Neural progenitor cell (in vitro differentiated cells): ENCODE data around the gene MARK3. TPM values are rescaled to one million over a fixed set of nuclear protein-coding genes. Genes with fewer than 3 reads are reported as not detected.

ENCODE experiments used
- DNase-seq: peaks from one replicate; pipeline ENCODE4 v3.0.0-alpha.2; 2016; ENCODE audit warnings: low spot score
- H2AFZ ChIP-seq: fragments of 200-600 bp; sonication (generic); replicated peaks from 2 replicates; pipeline ENCODE4 v1.6.1; 2016; ENCODE audit warnings: antibody characterized with exemption
- H3F3A ChIP-seq: fragments of 200-600 bp; sonication (generic); 2 replicates; pipeline ENCODE4 v1.6.1; 2016; ENCODE audit warnings: antibody characterized with exemption, low read depth
- H3K27ac ChIP-seq: fragments of 200-600 bp; sonication (generic); 2 replicates; pipeline ENCODE4 v1.5.1; 2016; ENCODE audit warnings: mild to moderate bottlenecking
- H3K27me3 ChIP-seq: fragments of 200-600 bp; sonication (generic); 2 replicates; pipeline ENCODE4 v1.6.1; 2016; ENCODE audit warnings: mild to moderate bottlenecking, moderate library complexity
- H3K36me3 ChIP-seq: fragments of 200-600 bp; sonication (generic); 2 replicates; pipeline ENCODE4 v1.5.1; 2016
- H3K4me1 ChIP-seq: fragments of 200-600 bp; sonication (generic); 2 replicates; pipeline ENCODE4 v1.6.1; 2016; ENCODE audit warnings: mixed run types
- H3K4me2 ChIP-seq: fragments of 200-600 bp; sonication (generic); 2 replicates; pipeline ENCODE4 v1.6.1; 2016
- H3K4me3 ChIP-seq: fragments of 200-600 bp; sonication (generic); 2 replicates; pipeline ENCODE4 v1.5.1; 2016
- H3K79me2 ChIP-seq: fragments of 200-600 bp; sonication (generic); 2 replicates; pipeline ENCODE4 v1.6.1; 2016; ENCODE audit warnings: low read depth
- H3K9ac ChIP-seq: fragments of 200-600 bp; sonication (generic); 2 replicates; pipeline ENCODE4 v1.6.1; 2016
- H3K9me3 ChIP-seq: fragments of 200-600 bp; sonication (generic); 2 replicates; pipeline ENCODE4 v1.5.1; 2016; ENCODE audit warnings: low read depth
- H4K20me1 ChIP-seq: fragments of 200-600 bp; sonication (generic); 2 replicates; pipeline ENCODE4 v1.6.1; 2016; ENCODE audit warnings: low read depth
- H3K27ac Mint-ChIP-seq: 3 replicates; pipeline ENCODE4 v1.8.0; 2021; ENCODE audit warnings: mixed read lengths
- H3K27me3 Mint-ChIP-seq: 2 replicates; pipeline ENCODE4 v1.8.0; 2022; ENCODE audit warnings: low read depth, mild to moderate bottlenecking, inconsistent platforms, moderate library complexity, mixed read lengths; ENCODE audit not compliant: insufficient read depth
- H3K36me3 Mint-ChIP-seq: 3 replicates; pipeline ENCODE4 v1.8.0; 2021; ENCODE audit warnings: mixed read lengths
- H3K4me1 Mint-ChIP-seq: 3 replicates; pipeline ENCODE4 v1.8.0; 2021; ENCODE audit warnings: mixed read lengths
- H3K4me3 Mint-ChIP-seq: 3 replicates; pipeline ENCODE4 v1.8.0; 2021; ENCODE audit warnings: mild to moderate bottlenecking, moderate library complexity, mixed read lengths
- H3K9me3 Mint-ChIP-seq: 3 replicates; pipeline ENCODE4 v1.8.0; 2020; ENCODE audit warnings: mixed read lengths
- EZH2 ChIP-seq: fragments of 200-600 bp; sonication (generic); IDR thresholded peaks from 2 replicates; pipeline ENCODE4 v1.6.1; 2017; ENCODE audit warnings: antibody characterized with exemption, mild to moderate bottlenecking, moderate library complexity
- EZH2phosphoT487 ChIP-seq: fragments of 200-600 bp; sonication (generic); IDR thresholded peaks from 2 replicates; pipeline ENCODE4 v1.6.1; 2017; ENCODE audit warnings: antibody characterized with exemption
- total RNA-seq: library from RNA; depleted of rRNA; stranded (reverse); fragments of >200 nt; gene quantifications from 2 replicates; pipeline ENCODE4 v1.2.3, GENCODE V29; 2015; ENCODE audit warnings: low replicate concordance
- TF ChIP-seq, protein P1 (sequence below): fragments of 200-600 bp; sonication (generic); IDR thresholded peaks from 2 replicates; pipeline ENCODE4 v1.5.1; 2017; ENCODE audit warnings: antibody characterized with exemption, mild to moderate bottlenecking

Gene MARK3
- total RNA-seq, 1 donor from 2014 or later: 80.7 TPM

- peaks cover 63% of the 10 kb centered on the region for H3K79me2 ChIP-seq
- H3K27ac Mint-ChIP-seq: no peak overlapping the region
These were observed 64.5 kb downstream of the MARK3 start for GRCh38 chr14:103449634-103450161.

GRCh38 chr14:103450416-103450815, 65.2 kb downstream of the MARK3 start:
- Histone ChIP-seq H3K4me1 (no peaks in the 10 kb centered on the region), H3F3A (no peaks in the 10 kb centered on the region), H3K79me2 (peaks cover 62% of the 10 kb centered on the region), H4K20me1 (peaks cover 32% of the 10 kb centered on the region), H3K4me3 (no peak overlapping the region), H3K4me2 (no peak overlapping the region), H3K36me3 (no peaks in the 10 kb centered on the region), H3K9ac (no peak overlapping the region), H3K27me3 (no peaks in the 10 kb centered on the region), H3K27ac (no peak overlapping the region), H2AFZ (no peak overlapping the region), H3K9me3 (no peaks in the 10 kb centered on the region)
- H3K27me3 Mint-ChIP-seq: peaks cover 2% of the 10 kb centered on the region
- H3K4me1 Mint-ChIP-seq: peaks cover 11% of the 10 kb centered on the region
- no peak overlapping the region for H3K27ac Mint-ChIP-seq
- TF ChIP-seq EZH2phosphoT487 (no peak), EZH2 (no peak)
- TF ChIP-seq, protein P1, sequence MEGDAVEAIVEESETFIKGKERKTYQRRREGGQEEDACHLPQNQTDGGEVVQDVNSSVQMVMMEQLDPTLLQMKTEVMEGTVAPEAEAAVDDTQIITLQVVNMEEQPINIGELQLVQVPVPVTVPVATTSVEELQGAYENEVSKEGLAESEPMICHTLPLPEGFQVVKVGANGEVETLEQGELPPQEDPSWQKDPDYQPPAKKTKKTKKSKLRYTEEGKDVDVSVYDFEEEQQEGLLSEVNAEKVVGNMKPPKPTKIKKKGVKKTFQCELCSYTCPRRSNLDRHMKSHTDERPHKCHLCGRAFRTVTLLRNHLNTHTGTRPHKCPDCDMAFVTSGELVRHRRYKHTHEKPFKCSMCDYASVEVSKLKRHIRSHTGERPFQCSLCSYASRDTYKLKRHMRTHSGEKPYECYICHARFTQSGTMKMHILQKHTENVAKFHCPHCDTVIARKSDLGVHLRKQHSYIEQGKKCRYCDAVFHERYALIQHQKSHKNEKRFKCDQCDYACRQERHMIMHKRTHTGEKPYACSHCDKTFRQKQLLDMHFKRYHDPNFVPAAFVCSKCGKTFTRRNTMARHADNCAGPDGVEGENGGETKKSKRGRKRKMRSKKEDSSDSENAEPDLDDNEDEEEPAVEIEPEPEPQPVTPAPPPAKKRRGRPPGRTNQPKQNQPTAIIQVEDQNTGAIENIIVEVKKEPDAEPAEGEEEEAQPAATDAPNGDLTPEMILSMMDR: no peak
- peaks cover 19% of the 10 kb centered on the region for H3K36me3 Mint-ChIP-seq
- no peak for DNase-seq
- H3K9me3 Mint-ChIP-seq: no peaks in the 10 kb centered on the region
- H3K4me3 Mint-ChIP-seq: no peak overlapping the region

More at GRCh38 chr14:103449634-103450161, 64.5 kb downstream of the MARK3 start:
- TF ChIP-seq EZH2 (no peak), EZH2phosphoT487 (no peak)
- TF ChIP-seq, protein P1: no peak
- no peaks in the 10 kb centered on the region for H3F3A ChIP-seq
- H3K9me3 Mint-ChIP-seq: no peaks in the 10 kb centered on the region
- H3K4me1 Mint-ChIP-seq: peaks cover 11% of the 10 kb centered on the region
- H3K36me3 ChIP-seq: no peaks in the 10 kb centered on the region
- H4K20me1 ChIP-seq: peaks cover 36% of the 10 kb centered on the region
- no peak overlapping the region for H3K4me3 ChIP-seq
- no peak overlapping the region for H3K27ac ChIP-seq
- peaks cover 16% of the 10 kb centered on the region for H3K36me3 Mint-ChIP-seq
- H3K4me3 Mint-ChIP-seq: no peak overlapping the region
- H3K9me3 ChIP-seq: no peaks in the 10 kb centered on the region
- no peak for DNase-seq
- H3K27me3 Mint-ChIP-seq: peaks cover 2% of the 10 kb centered on the region
- H3K4me2 ChIP-seq: no peak overlapping the region
- H3K9ac ChIP-seq: no peak overlapping the region
- no peaks in the 10 kb centered on the region for H3K27me3 ChIP-seq
- H3K4me1 ChIP-seq: no peaks in the 10 kb centered on the region
- no peak overlapping the region for H2AFZ ChIP-seq

- no peak overlapping the region for H3K27ac ChIP-seq
- no peak overlapping the region for H3K4me2 ChIP-seq
- H3K79me2 ChIP-seq: peaks cover 57% of the 10 kb centered on the region
- TF ChIP-seq EZH2phosphoT487 (no peak), EZH2 (no peak)
- TF ChIP-seq, protein P1: no peak
- no peak overlapping the region for H2AFZ ChIP-seq
- peaks cover 26% of the 10 kb centered on the region for H4K20me1 ChIP-seq
- Mint-ChIP-seq H3K9me3 (no peaks in the 10 kb centered on the region), H3K4me3 (no peak overlapping the region), H3K4me1 (peaks cover 6% of the 10 kb centered on the region), H3K27me3 (peaks cover 2% of the 10 kb centered on the region), H3K27ac (no peak overlapping the region), H3K36me3 (peaks cover 19% of the 10 kb centered on the region)
- H3K36me3 ChIP-seq: no peaks in the 10 kb centered on the region
- H3K9ac ChIP-seq: no peak overlapping the region
- H3K27me3 ChIP-seq: no peaks in the 10 kb centered on the region
- no peaks in the 10 kb centered on the region for H3F3A ChIP-seq
- no peaks in the 10 kb centered on the region for H3K9me3 ChIP-seq
- H3K4me3 ChIP-seq: no peak overlapping the region
- no peaks in the 10 kb centered on the region for H3K4me1 ChIP-seq
- no peak for DNase-seq
These were observed 66.2 kb downstream of the MARK3 start for GRCh38 chr14:103451401-103451800.
